GM21825 (cell line): ENCODE measurements around the gene FAM131C.

Experiments used
- ATAC-seq: cut with Tn5 transposase; IDR thresholded peaks from one replicate; pipeline ENCODE4 v1.9.1; 2021; ENCODE audit warnings: mild to moderate bottlenecking, moderate library complexity; ENCODE audit not compliant: unreplicated experiment

Gene FAM131C

DNA sequence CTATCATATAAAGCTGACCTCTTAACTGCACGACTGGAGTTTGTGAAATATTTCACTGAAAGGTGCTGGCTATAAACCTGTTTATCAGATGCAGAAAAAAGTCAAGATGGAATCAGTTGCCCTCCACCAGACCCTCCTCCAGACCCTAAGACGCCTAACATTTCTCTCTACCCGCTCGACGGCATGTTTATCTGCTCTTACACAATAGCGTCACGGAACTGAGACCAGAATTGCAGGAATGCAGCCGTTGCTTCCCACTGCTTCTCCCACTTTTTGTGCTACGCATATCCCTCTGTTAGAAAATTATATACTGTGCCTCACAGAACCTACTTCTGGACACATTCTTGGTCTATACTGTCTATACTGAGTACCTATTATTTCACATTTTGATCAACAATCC is 28.2 kb upstream of the FAM131C start:
- ATAC-seq = no peak

DNA sequence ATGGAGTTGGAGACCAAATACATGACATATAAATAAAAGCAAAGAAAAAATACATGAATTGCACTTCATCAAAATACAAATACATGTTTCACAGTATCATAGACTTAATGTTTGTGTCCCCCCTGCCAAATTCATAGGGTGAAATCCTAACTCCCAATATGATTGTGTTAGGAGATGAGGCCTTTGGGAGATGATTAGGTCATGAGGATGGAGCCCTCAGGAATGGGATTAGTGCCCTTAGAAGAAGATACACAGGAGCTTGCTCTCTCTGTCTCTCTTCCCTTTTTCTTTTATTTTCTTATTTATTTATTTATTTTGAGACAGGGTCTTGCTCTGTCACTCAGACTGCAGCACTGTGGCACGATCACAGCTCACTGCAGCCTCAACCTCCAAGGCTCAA is 26.0 kb upstream of the FAM131C start:
- no peak for ATAC-seq

- no peak for ATAC-seq
Measured at GRCh38 chr1:16095447-16095846, 22.0 kb upstream of the FAM131C start.

DNA sequence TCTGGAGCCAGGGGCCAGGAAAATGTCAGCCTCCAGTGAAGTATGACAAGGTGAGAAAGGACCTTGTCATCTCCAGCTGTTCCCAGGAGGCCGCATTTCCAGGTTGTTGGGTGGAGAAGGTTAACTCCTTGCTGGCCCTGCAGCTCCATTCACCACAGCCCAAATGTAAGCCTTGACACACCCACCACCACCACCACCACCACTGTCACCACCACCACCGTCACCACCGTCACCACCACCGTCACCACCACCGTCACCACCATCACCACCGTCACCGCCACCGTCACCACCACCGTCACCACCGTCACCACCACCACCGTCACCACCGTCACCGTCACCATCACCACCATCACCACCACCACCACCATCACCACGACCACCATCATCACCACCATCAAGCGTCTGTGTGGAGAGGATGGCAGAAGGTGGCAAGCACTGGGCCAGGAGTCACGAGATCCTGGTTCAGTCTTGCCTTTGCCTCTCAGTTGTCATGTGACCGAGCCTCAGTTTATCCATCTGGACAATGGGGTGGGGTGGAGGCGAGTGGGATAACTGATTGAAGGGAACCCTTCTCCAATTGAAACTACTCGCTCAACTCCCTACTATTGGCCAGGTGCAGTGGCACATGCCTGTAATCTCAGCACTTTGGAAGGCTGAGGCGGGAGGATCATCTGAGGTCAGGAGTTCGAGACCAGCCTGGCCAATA is 21.2 kb upstream of the FAM131C start:
- ATAC-seq = no peak

DNA sequence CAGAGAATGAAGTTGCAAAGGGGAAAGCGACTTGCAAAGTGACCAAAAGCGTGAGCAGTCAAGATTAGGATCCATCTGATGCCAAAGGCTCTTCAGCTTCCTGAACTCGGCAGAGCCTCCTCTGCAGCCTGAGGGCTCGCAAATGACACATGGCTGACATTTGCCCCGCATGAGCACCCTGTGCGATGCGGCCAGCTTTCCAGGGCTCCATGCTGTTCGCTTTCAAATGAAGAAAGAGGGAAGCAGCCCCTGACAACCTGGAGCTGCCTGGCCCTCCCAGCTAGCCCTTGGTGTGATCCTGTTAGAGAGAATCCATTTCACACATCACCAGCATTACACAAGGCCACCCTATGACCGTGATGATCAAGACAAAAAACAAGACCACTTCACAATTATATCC is 20.2 kb upstream of the FAM131C start:
- no peak for ATAC-seq

DNA sequence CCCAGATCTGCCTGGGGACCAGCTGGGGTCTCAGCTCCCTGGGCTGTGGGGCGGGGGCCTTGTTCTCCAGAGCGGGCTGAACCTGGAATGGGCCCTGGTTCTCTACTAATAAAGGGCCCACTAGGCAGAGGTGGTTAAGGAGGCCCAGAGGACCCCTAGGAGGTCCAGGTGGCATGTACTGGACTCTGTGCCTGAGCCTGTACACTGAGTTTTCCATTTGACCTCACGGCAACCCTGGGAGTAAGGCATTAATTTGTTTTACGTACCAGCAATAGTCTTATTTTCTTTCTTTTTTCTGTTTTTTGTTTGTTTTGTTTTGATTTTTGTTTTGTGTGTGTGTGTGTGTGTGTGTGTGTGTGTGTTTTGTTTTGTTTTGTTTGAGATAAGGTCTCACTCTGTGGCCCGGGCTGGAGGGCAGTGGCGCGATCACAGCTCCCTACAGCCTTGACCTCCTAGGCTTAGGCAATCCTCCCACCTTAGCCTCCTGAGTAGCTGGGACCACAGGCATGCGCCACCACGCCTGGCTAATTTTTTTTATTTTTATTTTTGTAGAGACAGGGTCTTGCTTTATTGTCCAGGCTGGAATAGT is 19.6 kb upstream of the FAM131C start:
- no peak for ATAC-seq

DNA sequence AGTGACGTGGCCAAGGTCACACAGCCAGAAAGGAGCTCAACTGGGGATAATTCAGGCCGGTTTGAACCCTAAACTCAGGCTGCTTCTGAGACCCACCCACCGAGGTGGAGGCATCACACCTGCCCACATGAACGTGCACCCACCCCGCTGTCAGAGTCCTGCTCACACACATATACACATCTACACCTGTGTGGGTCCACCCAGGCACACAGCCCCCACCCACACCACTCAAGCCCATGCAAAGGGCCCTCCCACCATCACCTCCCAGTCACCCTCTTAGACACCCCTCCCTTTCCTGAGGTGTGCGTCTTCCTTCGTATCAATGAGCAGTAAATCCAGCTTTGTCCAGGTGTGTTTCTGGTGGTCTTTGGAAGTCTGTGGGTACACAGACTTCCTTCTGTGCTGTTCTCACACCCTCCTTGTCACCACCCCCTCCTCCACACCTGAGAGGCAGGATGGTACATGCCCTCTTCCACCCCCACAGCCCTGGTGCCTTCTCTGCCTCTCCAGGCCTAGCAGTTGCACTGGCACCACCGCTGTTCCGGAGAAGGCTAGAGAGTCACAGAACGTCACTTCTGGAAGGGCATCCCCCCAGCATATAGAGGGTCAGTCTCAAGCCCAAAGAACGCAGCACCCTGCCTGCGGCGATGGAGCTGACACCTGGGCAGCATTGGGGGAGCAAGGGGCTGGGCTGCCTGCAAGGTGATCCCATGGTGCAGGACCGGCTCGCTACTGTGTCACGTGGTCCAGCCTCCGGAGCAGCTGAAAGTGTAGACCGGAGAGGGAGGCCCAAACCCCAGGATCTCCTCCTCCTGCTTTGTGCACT is 18.9 kb upstream of the FAM131C start:
- no peak for ATAC-seq

- no peak for ATAC-seq
Measured at GRCh38 chr1:16091296-16091695, 17.8 kb upstream of the FAM131C start.

- no peak for ATAC-seq
Measured at GRCh38 chr1:16090076-16090826, 16.8 kb upstream of the FAM131C start.

- no peak for ATAC-seq
Measured at GRCh38 chr1:16088996-16089395, 15.5 kb upstream of the FAM131C start.

DNA sequence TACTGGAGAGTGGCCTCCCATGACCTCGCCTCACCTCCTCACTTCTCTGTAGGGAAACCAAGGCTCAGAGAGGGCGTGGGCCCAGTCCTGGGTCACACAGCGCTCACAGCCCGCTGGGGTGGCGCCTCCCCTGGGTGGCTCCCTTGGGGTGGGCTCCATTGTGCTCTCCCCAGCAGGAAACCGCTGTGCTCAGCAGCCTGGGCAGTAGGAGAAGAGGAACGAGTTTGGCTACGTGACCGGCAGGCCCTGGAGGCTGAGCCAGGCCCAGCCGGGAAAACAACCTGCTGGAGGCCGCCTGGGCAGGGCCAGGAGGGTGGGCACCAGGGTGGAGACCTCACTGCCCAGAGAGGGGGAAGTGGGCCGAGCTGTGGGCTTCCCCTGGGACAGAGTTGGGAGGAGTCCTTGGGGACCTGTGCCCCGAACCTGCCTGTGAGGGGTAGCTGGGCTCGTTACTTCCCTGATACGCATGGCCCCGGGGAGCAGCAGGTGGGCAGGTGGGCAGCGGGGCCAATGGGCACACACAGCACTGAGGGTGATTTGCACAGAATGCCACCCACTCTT is 15.0 kb upstream of the FAM131C start:
- ATAC-seq = no peak

DNA sequence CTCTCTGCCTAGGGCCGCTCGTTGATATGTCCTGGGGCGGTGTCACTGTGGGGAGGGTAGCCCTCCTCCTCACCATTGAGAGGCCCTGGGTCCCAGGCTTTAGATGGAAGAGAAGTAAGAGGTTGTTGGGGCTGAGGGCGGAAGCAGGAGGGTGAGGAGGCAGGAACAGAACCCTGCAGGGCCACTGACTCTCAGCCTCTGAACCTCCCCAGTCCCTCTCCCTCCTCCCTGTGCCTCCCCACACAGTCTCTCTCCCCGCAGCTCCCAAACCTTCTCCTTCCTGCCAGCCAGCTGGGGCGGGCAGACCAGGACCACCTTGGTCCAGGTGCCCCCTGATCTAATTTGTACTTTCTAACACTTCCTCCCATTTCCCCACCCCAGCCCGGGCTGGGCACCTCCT is 14.3 kb upstream of the FAM131C start:
- ATAC-seq = no peak

DNA sequence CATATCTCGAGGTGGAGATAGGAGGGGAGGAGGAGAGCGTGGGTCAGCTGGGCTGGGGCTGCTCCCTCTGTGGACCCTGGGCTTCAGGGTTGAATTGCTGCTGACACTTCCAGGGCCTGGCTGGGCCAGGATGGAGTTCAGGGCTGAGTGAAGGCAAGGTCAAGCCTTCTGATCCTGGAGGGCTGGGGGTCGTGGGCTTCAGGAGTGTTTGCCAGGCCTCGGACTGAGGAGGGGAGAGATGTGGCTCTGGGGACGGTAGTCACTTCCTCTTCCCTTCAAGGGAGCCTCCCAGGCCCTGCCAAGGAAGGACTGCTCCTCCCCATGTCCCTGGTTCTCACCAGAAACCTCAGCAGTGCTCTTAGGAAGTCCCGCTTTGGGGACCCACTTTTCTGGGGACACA is 12.1 kb upstream of the FAM131C start:
- ATAC-seq = no peak

GRCh38 chr1:16083486-16083885 is 10.0 kb upstream of the FAM131C start:
- no peak for ATAC-seq

DNA sequence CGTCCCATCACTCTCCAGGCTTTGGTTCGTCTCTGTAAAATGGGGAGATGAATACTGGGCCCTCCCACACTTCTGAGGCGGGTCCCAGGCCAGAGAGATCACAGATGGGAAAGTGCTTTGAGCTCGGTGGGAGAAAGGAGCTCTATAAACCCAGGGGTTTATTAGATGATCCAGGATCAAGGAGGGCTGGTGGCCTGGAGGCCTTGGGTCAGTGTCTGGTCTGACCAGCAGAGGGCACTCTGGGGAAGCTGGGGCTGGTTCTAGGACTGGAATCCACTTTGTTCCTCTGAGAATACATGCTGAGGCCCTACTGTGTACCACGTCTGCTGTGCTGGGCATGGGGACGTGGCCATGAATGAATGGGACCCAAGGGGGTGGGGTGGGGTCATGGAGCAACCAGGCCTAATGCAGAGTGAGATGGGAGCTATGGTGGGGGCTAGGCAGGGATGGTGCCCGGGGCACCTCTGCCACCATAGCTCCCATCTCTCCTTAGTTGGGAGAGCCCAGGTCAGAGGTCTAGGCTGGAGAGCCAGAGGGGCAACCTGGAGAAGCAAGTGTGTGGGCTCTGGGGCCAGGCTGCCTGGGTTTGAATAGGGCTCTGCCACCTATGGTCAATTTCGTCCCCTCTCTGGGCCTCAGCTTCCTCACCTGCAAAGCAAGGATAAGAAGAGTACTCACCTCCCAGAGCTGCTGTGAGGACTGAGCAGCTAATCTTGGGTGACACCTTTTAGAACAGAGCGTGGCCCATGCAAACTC is 9.0 kb upstream of the FAM131C start:
- no peak for ATAC-seq

DNA sequence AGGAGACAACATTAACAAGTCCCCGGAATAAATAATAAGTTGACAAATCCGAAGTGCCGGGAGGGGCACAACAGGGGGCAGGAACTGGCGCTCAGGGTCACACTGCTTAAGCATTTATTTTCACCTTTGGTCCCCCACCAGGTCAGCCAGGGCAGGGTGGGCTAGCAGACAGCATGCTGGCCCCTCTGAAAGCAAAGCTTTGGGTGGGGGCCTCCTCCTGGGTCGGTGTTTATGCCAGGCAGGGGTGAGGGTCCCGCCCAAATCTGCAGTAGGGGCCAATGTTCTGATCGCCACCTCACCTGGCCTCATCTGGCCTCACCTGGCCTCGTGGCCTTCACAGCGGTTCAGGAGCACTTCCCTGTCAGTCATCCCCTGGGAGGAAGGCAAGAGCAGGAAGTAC is 8.2 kb upstream of the FAM131C start:
- ATAC-seq = no peak

DNA sequence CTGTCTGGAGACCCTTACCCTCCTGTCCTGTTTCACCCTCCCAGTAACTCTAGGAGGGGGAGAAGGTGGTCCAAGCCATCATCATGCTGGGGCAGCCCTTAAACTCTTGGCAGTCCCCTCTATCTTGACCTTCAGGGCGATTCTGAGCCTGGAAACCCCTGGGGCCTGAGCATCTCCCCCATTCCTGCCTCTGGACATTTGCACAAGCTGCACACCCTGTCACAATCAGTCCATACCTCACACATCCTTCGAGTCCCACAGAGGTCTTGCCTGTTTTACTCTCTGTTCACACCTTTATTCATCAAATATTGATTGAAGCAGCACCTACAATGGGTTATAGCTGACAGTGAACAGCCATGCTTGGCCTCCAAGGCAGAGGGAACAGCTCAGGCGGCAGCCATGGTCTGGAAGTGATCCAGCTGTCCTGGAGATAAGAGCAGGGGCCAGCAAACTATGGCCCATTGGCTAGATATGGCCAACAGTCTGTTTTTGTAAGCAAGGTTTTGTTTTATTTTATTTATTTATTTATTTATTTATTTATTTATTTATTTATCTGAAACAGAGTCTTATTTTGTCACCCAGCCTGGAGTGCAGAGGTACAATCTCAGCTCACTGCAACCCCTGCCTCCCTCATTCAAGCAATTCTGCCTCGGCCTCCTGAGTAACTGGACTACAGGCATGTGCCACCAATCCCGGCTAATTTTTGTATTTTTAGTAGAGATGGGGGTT is 7.1 kb upstream of the FAM131C start:
- no peak for ATAC-seq

- ATAC-seq = peak; percentile 56
Measured at GRCh38 chr1:16078925-16079656, 5.6 kb upstream of the FAM131C start.
